Mucosa of rectum (tissue), 2 donors: ENCODE measurements around the gene HECTD4.

ENCODE experiments used
- H3K27ac ChIP-seq, 2 donors: one replicate each; pipeline ENCODE4 v1.7.0; 2013; ENCODE audit warnings: inconsistent platforms in 2 of 2, low read depth in 2 of 2, low read length in 2 of 2
- H3K27me3 ChIP-seq, 2 donors: one replicate each; pipeline ENCODE4 v1.7.0; 2013; ENCODE audit warnings: low read length in 2 of 2; ENCODE audit not compliant: control insufficient read depth in 2 of 2, insufficient read depth in 2 of 2
- H3K36me3 ChIP-seq, 2 donors: one replicate each; pipeline ENCODE4 v1.7.0; 2013; ENCODE audit warnings: low read length in 2 of 2; ENCODE audit not compliant: control insufficient read depth in 2 of 2, insufficient read depth in 2 of 2
- H3K4me1 ChIP-seq, 2 donors: one replicate each; pipeline ENCODE4 v1.7.0; 2013; ENCODE audit warnings: low read length in 2 of 2, mild to moderate bottlenecking in 1 of 2; ENCODE audit not compliant: control insufficient read depth in 2 of 2, insufficient read depth in 2 of 2
- H3K4me3 ChIP-seq, 2 donors: one replicate each; pipeline ENCODE4 v1.7.0; 2013; ENCODE audit warnings: low read length in 2 of 2
- H3K9ac ChIP-seq, 2 donors: one replicate each; pipeline ENCODE4 v1.7.0; 2013; ENCODE audit warnings: low read length in 2 of 2, low read depth in 1 of 2, mild to moderate bottlenecking in 1 of 2
- H3K9me3 ChIP-seq, 2 donors: one replicate each; pipeline ENCODE4 v1.7.0; 2013; ENCODE audit warnings: low read length in 2 of 2; ENCODE audit not compliant: control insufficient read depth in 2 of 2
- donor health status: healthy.
- donor health status: Normal muscosa, but diverticular disease.

Gene HECTD4

GRCh38 chr12:112380663-112381405 lies 1.4 kb downstream of the HECTD4 start:
- peak overlapping the region; percentile 77 to 83 for H3K4me3 ChIP-seq
- H3K36me3 ChIP-seq, result no peaks in the 10 kb centered on the region
- peaks cover 12 to 17% of the 10 kb centered on the region in 2 donors for H3K4me1 ChIP-seq
- no peaks in the 10 kb centered on the region for H3K9me3 ChIP-seq
- H3K27me3 ChIP-seq, result no peaks in the 10 kb centered on the region
- peak overlapping the region; percentile 63 to 86 for H3K9ac ChIP-seq
- peak overlapping the region; percentile 75 to 83 for H3K27ac ChIP-seq

- Histone ChIP-seq H3K36me3 (no peaks in the 10 kb centered on the region), H3K9ac (no peak overlapping the region), H3K27ac (no peak overlapping the region)
These were observed 7.1 kb downstream of the HECTD4 start for GRCh38 chr12:112375105-112375504.

GRCh38 chr12:112374166-112374740 lies 8.0 kb downstream of the HECTD4 start:
- Histone ChIP-seq H3K9ac (no peak overlapping the region), H3K36me3 (no peaks in the 10 kb centered on the region), H3K4me3 (no peak overlapping the region), H3K27ac (no peak overlapping the region), H3K27me3 (no peaks in the 10 kb centered on the region), H3K4me1 (no peaks in the 10 kb centered on the region), H3K9me3 (no peaks in the 10 kb centered on the region)

More at GRCh38 chr12:112375105-112375504, 7.1 kb downstream of the HECTD4 start:
- H3K27me3 ChIP-seq, result no peaks in the 10 kb centered on the region
- H3K4me1 ChIP-seq, result peaks cover under 1 to 2% of the 10 kb centered on the region in 2 donors
- H3K4me3 ChIP-seq, result no peak overlapping the region
- no peaks in the 10 kb centered on the region for H3K9me3 ChIP-seq

- no peak overlapping the region for H3K9ac ChIP-seq
- H3K27me3 ChIP-seq, result no peaks in the 10 kb centered on the region
- no peaks in the 10 kb centered on the region for H3K36me3 ChIP-seq
- H3K4me1 ChIP-seq, result no peaks in the 10 kb centered on the region
- H3K9me3 ChIP-seq, result no peaks in the 10 kb centered on the region
- no peak overlapping the region for H3K4me3 ChIP-seq
- no peak overlapping the region for H3K27ac ChIP-seq
These were observed 11.2 kb downstream of the HECTD4 start for GRCh38 chr12:112370868-112371510.

- Histone ChIP-seq H3K27ac (no peak overlapping the region), H3K4me3 (no peak overlapping the region), H3K36me3 (no peaks in the 10 kb centered on the region), H3K9ac (no peak overlapping the region), H3K4me1 (no peaks in the 10 kb centered on the region), H3K27me3 (no peaks in the 10 kb centered on the region), H3K9me3 (no peaks in the 10 kb centered on the region)
These were observed 12.0 kb downstream of the HECTD4 start for GRCh38 chr12:112370199-112370598.

- no peaks in the 10 kb centered on the region for H3K27me3 ChIP-seq
- no peak overlapping the region for H3K9ac ChIP-seq
- no peaks in the 10 kb centered on the region for H3K4me1 ChIP-seq
- H3K9me3 ChIP-seq, result no peaks in the 10 kb centered on the region
- H3K4me3 ChIP-seq, result no peak overlapping the region
- no peak overlapping the region for H3K27ac ChIP-seq
- no peaks in the 10 kb centered on the region for H3K36me3 ChIP-seq
These were observed 13.4 kb downstream of the HECTD4 start for GRCh38 chr12:112368856-112369255.

GRCh38 chr12:112367965-112368364 lies 14.3 kb downstream of the HECTD4 start:
- H3K9me3 ChIP-seq, result no peaks in the 10 kb centered on the region
- no peak overlapping the region for H3K9ac ChIP-seq
- no peaks in the 10 kb centered on the region for H3K4me1 ChIP-seq
- H3K27ac ChIP-seq, result no peak overlapping the region
- H3K36me3 ChIP-seq, result no peaks in the 10 kb centered on the region
- H3K27me3 ChIP-seq, result no peaks in the 10 kb centered on the region
- H3K4me3 ChIP-seq, result no peak overlapping the region

GRCh38 chr12:112362310-112362709 lies 19.9 kb downstream of the HECTD4 start:
- H3K36me3 ChIP-seq, result no peaks in the 10 kb centered on the region
- no peaks in the 10 kb centered on the region for H3K27me3 ChIP-seq
- H3K27ac ChIP-seq, result no peak overlapping the region
- no peak overlapping the region for H3K4me3 ChIP-seq
- no peaks in the 10 kb centered on the region for H3K4me1 ChIP-seq
- H3K9ac ChIP-seq, result no peak overlapping the region
- no peaks in the 10 kb centered on the region for H3K9me3 ChIP-seq

- H3K27ac ChIP-seq, result no peak overlapping the region
- no peak overlapping the region for H3K4me3 ChIP-seq
- H3K4me1 ChIP-seq, result no peaks in the 10 kb centered on the region
- H3K27me3 ChIP-seq, result no peaks in the 10 kb centered on the region
- H3K9me3 ChIP-seq, result no peaks in the 10 kb centered on the region
- H3K9ac ChIP-seq, result no peak overlapping the region
- H3K36me3 ChIP-seq, result no peaks in the 10 kb centered on the region
These were observed 21.0 kb downstream of the HECTD4 start for GRCh38 chr12:112361271-112361670.

- H3K36me3 ChIP-seq, result no peaks in the 10 kb centered on the region
- no peak overlapping the region for H3K27ac ChIP-seq
- no peaks in the 10 kb centered on the region for H3K27me3 ChIP-seq
- no peak overlapping the region for H3K4me3 ChIP-seq
- no peak overlapping the region for H3K9ac ChIP-seq
- no peaks in the 10 kb centered on the region for H3K9me3 ChIP-seq
- H3K4me1 ChIP-seq, result no peaks in the 10 kb centered on the region
These were observed 22.9 kb downstream of the HECTD4 start for GRCh38 chr12:112359290-112359689.
